Endodermal cell (in vitro differentiated cells): ENCODE data around the gene SCYGR3. TPM values are rescaled to one million over a fixed set of nuclear protein-coding genes. Genes with fewer than 3 reads are reported as not detected.

ENCODE experiments used
- DNase-seq: peaks from one replicate; pipeline ENCODE4 v3.0.0-alpha.2; 2017
- H3K27ac ChIP-seq: 2 replicates; pipeline ENCODE4 v1.5.1; 2013; ENCODE audit warnings: mild to moderate bottlenecking, low read depth, low read length, moderate library complexity
- H3K27me3 ChIP-seq: 2 replicates; pipeline ENCODE4 v1.6.1; 2013; ENCODE audit warnings: mild to moderate bottlenecking, low read length, moderate library complexity; ENCODE audit not compliant: insufficient read depth, control insufficient read depth, poor library complexity, severe bottlenecking
- H3K36me3 ChIP-seq: 2 replicates; pipeline ENCODE4 v1.7.0; 2013; ENCODE audit warnings: mild to moderate bottlenecking, low read length, moderate library complexity; ENCODE audit not compliant: control insufficient read depth, insufficient read depth
- H3K4me1 ChIP-seq: one replicate; pipeline ENCODE4 v1.7.0; 2013; ENCODE audit warnings: low read length; ENCODE audit not compliant: control insufficient read depth, insufficient read depth
- H3K4me3 ChIP-seq: 2 replicates; pipeline ENCODE4 v1.5.1; 2013; ENCODE audit warnings: mild to moderate bottlenecking, low read length, moderate library complexity
- H3K9ac ChIP-seq: 2 replicates; pipeline ENCODE4 v1.6.1; 2013; ENCODE audit warnings: mild to moderate bottlenecking, low read length, moderate library complexity; ENCODE audit not compliant: poor library complexity, severe bottlenecking; ENCODE audit errors: extremely low read depth
- H3K9me3 ChIP-seq: 2 replicates; pipeline ENCODE4 v1.6.1; 2013; ENCODE audit warnings: mild to moderate bottlenecking, low read length, moderate library complexity; ENCODE audit not compliant: control insufficient read depth
- H3K27ac Mint-ChIP-seq: 2 replicates; pipeline ENCODE4 v1.8.0; 2020; ENCODE audit warnings: mixed read lengths
- H3K27me3 Mint-ChIP-seq: 2 replicates; pipeline ENCODE4 v1.8.0; 2021; ENCODE audit warnings: mild to moderate bottlenecking, mixed read lengths; ENCODE audit not compliant: insufficient read depth
- H3K36me3 Mint-ChIP-seq: 2 replicates; pipeline ENCODE4 v1.8.0; 2020; ENCODE audit warnings: low read depth, mixed read lengths
- H3K4me1 Mint-ChIP-seq: 2 replicates; pipeline ENCODE4 v1.8.0; 2020; ENCODE audit warnings: mixed read lengths
- H3K4me3 Mint-ChIP-seq: 2 replicates; pipeline ENCODE4 v1.8.0; 2020; ENCODE audit warnings: mild to moderate bottlenecking, moderate library complexity, mixed read lengths
- H3K9me3 Mint-ChIP-seq: 2 replicates; pipeline ENCODE4 v1.8.0; 2020; ENCODE audit warnings: mild to moderate bottlenecking, mixed read lengths
- CTCF ChIP-seq: fragments of 200-600 bp; sonication (generic); conservative IDR thresholded peaks from 2 replicates; pipeline ENCODE4 v1.5.0; 2021; ENCODE audit warnings: antibody characterized with exemption, mild to moderate bottlenecking
- WGBS, 2 experiments: methylation state at CpG; one replicate each; pipeline versions ENCODE4 v1.1.5 to v1.1.7; 2013; ENCODE audit warnings: missing lambda C conversion rate in 2 of 2, mixed read lengths in 1 of 2; ENCODE audit not compliant: insufficient coverage in 1 of 2, insufficient read length in 1 of 2; 5-methylcytosine and 5-hydroxymethylcytosine counted together
- total RNA-seq, 2 donors: library from RNA; stranded (reverse); fragmentation: NEBNext Ultra II Directional in 1 of 2; extraction: Animal tissue kit (Norgen Biotek cat#: 25700) in 1 of 2; gene quantifications; 2 replicates in 1 of 2; 3 replicates in 1 of 2; pipeline ENCODE4 v1.2.1, GENCODE V29; 2021

Gene SCYGR3
- total RNA-seq, 2 donors from 2014 or later, result not detected

- H3K36me3 Mint-ChIP-seq, result no peaks in the 10 kb centered on the region
- no peaks in the 10 kb centered on the region for H3K27me3 ChIP-seq
- H3K9ac ChIP-seq, result no peak overlapping the region
- no peaks in the 10 kb centered on the region for H3K4me1 Mint-ChIP-seq
- no peaks in the 10 kb centered on the region for H3K36me3 ChIP-seq
- no peak for DNase-seq
- H3K27ac Mint-ChIP-seq, result no peak overlapping the region
- H3K4me3 Mint-ChIP-seq, result no peak overlapping the region
- 82 to 87% methylated on average over 3 to 7 of the region's 7 CpGs for WGBS, 2 experiments
- TF ChIP-seq CTCF, result no peak
- H3K4me1 ChIP-seq, result no peaks in the 10 kb centered on the region
- no peaks in the 10 kb centered on the region for H3K9me3 ChIP-seq
- no peak overlapping the region for H3K27ac ChIP-seq
- H3K9me3 Mint-ChIP-seq, result no peaks in the 10 kb centered on the region
- no peak overlapping the region for H3K4me3 ChIP-seq
- no peaks in the 10 kb centered on the region for H3K27me3 Mint-ChIP-seq
These were observed 14.8 kb upstream of the SCYGR3 start for GRCh38 chr2:227629435-227629834.

GRCh38 chr2:227627769-227628168 lies 13.1 kb upstream of the SCYGR3 start:
- DNase-seq, result no peak
- H3K4me3 Mint-ChIP-seq, result no peak overlapping the region
- no peak overlapping the region for H3K27ac Mint-ChIP-seq

GRCh38 chr2:227626580-227627151 lies 12.0 kb upstream of the SCYGR3 start:
- Mint-ChIP-seq H3K36me3 (no peaks in the 10 kb centered on the region), H3K4me1 (no peaks in the 10 kb centered on the region), H3K27ac (no peak overlapping the region), H3K9me3 (peaks cover 2% of the 10 kb centered on the region), H3K4me3 (no peak overlapping the region), H3K27me3 (no peaks in the 10 kb centered on the region)
- no peaks in the 10 kb centered on the region for H3K36me3 ChIP-seq
- H3K4me3 ChIP-seq, result no peak overlapping the region
- H3K4me1 ChIP-seq, result no peaks in the 10 kb centered on the region
- H3K9ac ChIP-seq, result no peak overlapping the region
- WGBS, 2 experiments, result 84 to 93% methylated on average over 5 to 10 of the region's 10 CpGs
- no peaks in the 10 kb centered on the region for H3K27me3 ChIP-seq
- TF ChIP-seq CTCF, result peak; percentile 12
- H3K27ac ChIP-seq, result no peak overlapping the region
- no peak for DNase-seq
- no peaks in the 10 kb centered on the region for H3K9me3 ChIP-seq

More at GRCh38 chr2:227627769-227628168, 13.1 kb upstream of the SCYGR3 start:
- no peaks in the 10 kb centered on the region for H3K27me3 Mint-ChIP-seq
- H3K9me3 Mint-ChIP-seq, result peaks cover 2% of the 10 kb centered on the region
- H3K4me1 ChIP-seq, result no peaks in the 10 kb centered on the region
- H3K9me3 ChIP-seq, result no peaks in the 10 kb centered on the region
- no peak overlapping the region for H3K9ac ChIP-seq
- TF ChIP-seq CTCF, result no peak
- H3K4me1 Mint-ChIP-seq, result no peaks in the 10 kb centered on the region
- H3K4me3 ChIP-seq, result no peak overlapping the region
- WGBS, 2 experiments, result 84 to 100% methylated on average over 2 of the region's 3 CpGs
- no peaks in the 10 kb centered on the region for H3K36me3 Mint-ChIP-seq
- H3K36me3 ChIP-seq, result no peaks in the 10 kb centered on the region
- H3K27ac ChIP-seq, result no peak overlapping the region
- H3K27me3 ChIP-seq, result no peaks in the 10 kb centered on the region
